Lung (tissue), 12 donors: ENCODE measurements around the gene TM4SF4. TPM values are rescaled to one million over a fixed set of nuclear protein-coding genes. Genes with fewer than 3 reads are reported as not detected.
A peak's percentile ranks its signal among the peaks of the same experiment; 100 is the strongest.

Source experiments
- ATAC-seq: fragments of 200-7000 bp; cut with Tn5 transposase; one replicate; pipeline ENCODE4 v1.9.1; 2020; ENCODE audit warnings: moderate number of reproducible peaks; ENCODE audit not compliant: insufficient read depth, low FRiP score
- DNase-seq, 3 donors: peaks; one replicate each; pipeline ENCODE4 v3.0.0-alpha.2; 2013 to 2017
- H3K27ac ChIP-seq, 2 donors: one replicate each; pipeline ENCODE4 v1.5.1; 2013; ENCODE audit warnings: mild to moderate bottlenecking in 2 of 2, moderate library complexity in 2 of 2, control low read depth in 1 of 2, inconsistent platforms in 1 of 2, low read depth in 1 of 2, low read length in 1 of 2
- H3K27me3 ChIP-seq, 3 donors: one replicate each; pipeline ENCODE4 v1.5.1; 2013; ENCODE audit warnings: low read length in 2 of 3; ENCODE audit not compliant: control insufficient read depth in 3 of 3, insufficient read depth in 3 of 3
- H3K36me3 ChIP-seq, 4 donors: one replicate each; pipeline ENCODE4 v1.5.1; 2013; ENCODE audit warnings: low read length in 4 of 4, mild to moderate bottlenecking in 1 of 4, moderate library complexity in 1 of 4; ENCODE audit not compliant: control insufficient read depth in 4 of 4, insufficient read depth in 4 of 4
- H3K4me1 ChIP-seq, 5 donors: one replicate each; pipeline ENCODE4 v1.5.1; 2013; ENCODE audit warnings: low read length in 5 of 5, mild to moderate bottlenecking in 2 of 5, moderate library complexity in 1 of 5; ENCODE audit not compliant: control insufficient read depth in 5 of 5, insufficient read depth in 5 of 5
- H3K4me3 ChIP-seq: one replicate; pipeline ENCODE4 v1.5.1; 2013; ENCODE audit warnings: mild to moderate bottlenecking, control low read depth, moderate library complexity
- H3K9ac ChIP-seq, 2 donors: one replicate each; pipeline ENCODE4 v1.5.1; 2013; ENCODE audit warnings: low read length in 2 of 2, control low read depth in 1 of 2; ENCODE audit not compliant: insufficient read depth in 1 of 2
- H3K9me3 ChIP-seq, 4 donors: one replicate each; pipeline ENCODE4 v1.5.1; 2013; ENCODE audit warnings: low read length in 3 of 4, mild to moderate bottlenecking in 1 of 4, moderate library complexity in 1 of 4; ENCODE audit not compliant: control insufficient read depth in 4 of 4, insufficient read depth in 3 of 4
- CTCF ChIP-seq: IDR thresholded peaks from 2 replicates; pipeline ENCODE4 v1.5.1; 2012; ENCODE audit warnings: mild to moderate bottlenecking; ENCODE audit errors: control extremely low read depth, extremely low read depth
- WGBS, 2 donors: extraction: QIAGEN DNeasy Blood & Tissue Kit; methylation state at CpG; one replicate each; pipeline ENCODE4 v1.1.7; 2013; 5-methylcytosine and 5-hydroxymethylcytosine counted together
- polyA plus RNA-seq, 2 donors: library from polyadenylated mRNA; stranded (reverse); fragments of 200-250 nt; gene quantifications; one replicate each; pipeline ENCODE4 v1.2.1, GENCODE V29; 2013
- total RNA-seq, 2 donors: library from RNA; depleted of rRNA in 1 of 2; stranded (reverse); fragments of >200 nt in 1 of 2; gene quantifications; one replicate each; pipeline ENCODE4 v1.2.1, GENCODE V29; 2014 to 2021
- donor health status: control.
- donor health status: control.
- donor health status: Bipolar disorder and iron deficiency.
- donor health status: healthy.
- donor health status: DM: yes; HTN: yes; CAD: no.

TM4SF4 gene
- total and polyA plus RNA-seq, 4 donors, result 0.22 to 4.4 (median 2.0) TPM

GRCh38 chr3:149547413-149547812, 72.9 kb downstream of the TM4SF4 start:
- Histone ChIP-seq H3K36me3 (peaks cover 0 to under 1% (median under 1%) of the 10 kb centered on the region in 4 donors), H3K27ac (peak overlapping the region; percentile 60 to 61), H3K4me3 (no peak overlapping the region), H3K27me3 (no peaks in the 10 kb centered on the region), H3K9ac (no peak overlapping the region), H3K4me1 (peaks cover 0 to 20% (median 4%) of the 10 kb centered on the region in 5 donors), H3K9me3 (no peaks in the 10 kb centered on the region)
- ATAC-seq (no peak), DNase-seq (peak; percentile 79 to 95 (median 93))
- TF ChIP-seq CTCF, result no peak
- WGBS, 2 donors, result 75 to 82% methylated on average over 9 of the region's 9 CpGs

GRCh38 chr3:149547954-149548668, 73.6 kb downstream of the TM4SF4 start:
- Histone ChIP-seq H3K27me3 (no peaks in the 10 kb centered on the region), H3K36me3 (peaks cover 0 to 5% (median 0%) of the 10 kb centered on the region in 4 donors), H3K9me3 (no peaks in the 10 kb centered on the region), H3K4me1 (peaks cover 4 to 25% (median 6%) of the 10 kb centered on the region in 5 donors), H3K27ac (peak overlapping the region; percentile 46 to 80), H3K9ac (no peak overlapping the region), H3K4me3 (no peak overlapping the region)
- ATAC-seq (peak; percentile 55), DNase-seq (peak; percentile 54 to 70 (median 63))
- WGBS, 2 donors, result 53 to 72% methylated on average over 13 of the region's 13 CpGs
- no peak for TF ChIP-seq CTCF

GRCh38 chr3:149548669-149549065, 74.2 kb downstream of the TM4SF4 start:
- no peaks in the 10 kb centered on the region for H3K9me3 ChIP-seq
- ATAC-seq, result no peak
- H3K9ac ChIP-seq, result no peak overlapping the region
- H3K4me3 ChIP-seq, result no peak overlapping the region
- no peak for DNase-seq
- H3K27me3 ChIP-seq, result no peaks in the 10 kb centered on the region
- peak overlapping the region; percentile 13 to 80 for H3K27ac ChIP-seq
- H3K36me3 ChIP-seq, result peaks cover 0 to 5% (median 0%) of the 10 kb centered on the region in 4 donors
- WGBS, 2 donors, result 93 to 94% methylated on average over 4 of the region's 4 CpGs
- no peak for TF ChIP-seq CTCF
- H3K4me1 ChIP-seq, result peaks cover 7 to 30% (median 8%) of the 10 kb centered on the region in 5 donors

GRCh38 chr3:149551500-149551899, 77.0 kb downstream of the TM4SF4 start:
- no peak overlapping the region for H3K27ac ChIP-seq
- peaks cover 0 to 5% (median under 1%) of the 10 kb centered on the region in 4 donors for H3K36me3 ChIP-seq
- no peak overlapping the region for H3K9ac ChIP-seq
- H3K4me3 ChIP-seq, result no peak overlapping the region
- DNase-seq (no peak), ATAC-seq (peak; percentile 12)
- peaks cover 11 to 50% (median 18%) of the 10 kb centered on the region in 5 donors for H3K4me1 ChIP-seq
- TF ChIP-seq CTCF, result no peak
- no peaks in the 10 kb centered on the region for H3K9me3 ChIP-seq
- no peaks in the 10 kb centered on the region for H3K27me3 ChIP-seq
